ENCODE measurements around the gene ARL4C.

DNA sequence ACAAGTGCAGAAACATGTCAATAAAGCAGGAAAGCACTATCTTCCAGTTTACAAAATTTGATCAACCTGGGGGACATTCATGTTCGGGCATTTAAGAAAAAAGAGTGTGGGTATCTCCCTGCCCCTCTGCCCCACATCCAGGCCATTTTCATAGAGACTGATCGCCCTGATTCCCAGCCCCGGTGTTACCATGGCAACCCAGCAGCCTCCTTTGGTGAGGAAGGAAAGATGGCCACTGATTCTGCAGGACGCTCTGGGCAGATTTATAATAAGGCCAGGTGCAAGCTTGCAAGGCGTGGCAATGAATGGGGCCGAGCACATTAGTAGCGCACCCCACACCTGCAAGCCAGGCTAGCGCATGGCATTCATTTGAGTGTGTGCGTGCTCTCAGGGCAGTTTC is 36.7 kb upstream of the ARL4C start:
- TF ChIP-seq CTCF (conservative IDR thresholded peaks at IDR 0.05; ENCODE audit: low read length) (no peak), EZH2phosphoT487 (IDR thresholded peaks at IDR 0.05; ENCODE audit: borderline replicate concordance, low read depth, low read length) (no peak)
